AG09319 (cell line): ENCODE data around the gene PRRT4.

ENCODE experiments used
- DNase-seq: peaks from one replicate; pipeline ENCODE4 v3.0.0-alpha.2; 2010; ENCODE audit warnings: low read depth; ENCODE audit errors: extremely low read depth
- CTCF ChIP-seq: IDR thresholded peaks from 2 replicates; pipeline ENCODE4 v1.5.1; 2011; ENCODE audit warnings: low read depth, mild to moderate bottlenecking, inconsistent platforms, low read length, moderate library complexity

The PRRT4 gene

GRCh38 chr7:128380483-128381106 is 19.1 kb upstream of the PRRT4 start:
- TF ChIP-seq CTCF = no peak
- no peak for DNase-seq

GRCh38 chr7:128379900-128380479 is 18.5 kb upstream of the PRRT4 start:
- DNase-seq = no peak

GRCh38 chr7:128378637-128379036 is 17.1 kb upstream of the PRRT4 start:
- TF ChIP-seq CTCF = no peak
- no peak for DNase-seq

More at GRCh38 chr7:128379900-128380479, 18.5 kb upstream of the PRRT4 start:
- TF ChIP-seq CTCF = no peak

- DNase-seq = no peak
- no peak for TF ChIP-seq CTCF
Measured at GRCh38 chr7:128376077-128376476, 14.6 kb upstream of the PRRT4 start.

- DNase-seq = no peak
- TF ChIP-seq CTCF = no peak
Measured at GRCh38 chr7:128374041-128374440, 12.6 kb upstream of the PRRT4 start.

- no peak for TF ChIP-seq CTCF
- no peak for DNase-seq
Measured at GRCh38 chr7:128373606-128374005, 12.1 kb upstream of the PRRT4 start.

GRCh38 chr7:128370491-128370890 is 9.0 kb upstream of the PRRT4 start:
- no peak for TF ChIP-seq CTCF
- DNase-seq = no peak
